ENCODE results near the gene PPP4R3A.
"Not testable (repeated sequence)": the region's sequence is repeated elsewhere in the genome, so short reads cannot be mapped to it uniquely, and the experiment has no call there.

Gene PPP4R3A

DNA sequence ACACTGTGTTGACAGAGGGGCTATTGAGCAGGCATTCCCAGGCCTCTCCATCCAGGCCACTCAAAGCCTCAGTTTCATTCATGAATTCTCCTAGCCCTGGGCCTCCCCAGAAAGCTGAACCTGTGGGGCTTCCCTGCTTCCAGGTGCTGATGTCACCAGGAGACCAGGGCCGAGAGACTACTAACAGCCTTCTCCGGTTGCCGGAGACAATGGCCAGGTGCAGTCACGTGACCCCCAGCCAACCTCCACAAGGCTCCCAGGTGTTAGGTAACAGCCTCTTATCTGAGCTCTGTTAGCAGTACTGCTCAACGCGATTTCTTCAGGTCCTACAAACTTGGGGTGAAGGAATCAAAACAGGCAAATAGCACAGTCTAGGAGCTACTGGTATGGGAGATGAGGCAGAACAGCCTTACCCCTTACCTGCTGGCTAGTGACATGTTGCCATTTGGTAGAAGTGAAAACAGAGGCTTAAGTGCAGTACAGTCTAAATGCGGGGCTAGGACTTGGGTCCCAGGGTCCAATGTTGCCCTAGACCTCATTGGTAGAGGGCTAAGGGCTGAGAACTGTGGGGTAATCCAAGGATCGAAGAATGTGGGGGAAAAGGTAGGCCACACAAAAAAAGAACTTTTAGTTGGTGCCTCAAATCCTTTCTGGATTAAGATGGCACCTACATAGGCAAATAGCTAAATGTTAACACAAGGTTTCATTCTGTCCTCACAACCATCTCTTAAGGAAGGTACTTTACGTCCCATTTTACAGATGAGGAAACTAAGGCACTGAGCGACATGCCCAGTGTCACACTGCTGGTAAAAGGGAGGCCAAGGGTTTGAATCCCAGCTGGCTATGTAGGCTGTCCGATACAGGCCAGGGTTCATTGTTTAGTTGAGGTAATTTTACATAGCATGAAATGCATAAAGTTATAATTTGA lies 96.3 kb downstream of the PPP4R3A start:
- H3K36me3 ChIP-seq (ENCODE audit: control insufficient read depth, insufficient read depth, low read length), result no peaks in the 10 kb centered on the region
- no peaks in the 10 kb centered on the region for H3K27me3 ChIP-seq (ENCODE audit: control insufficient read depth, insufficient read depth, low read length)
- H3K9ac ChIP-seq, result no peak overlapping the region

DNA sequence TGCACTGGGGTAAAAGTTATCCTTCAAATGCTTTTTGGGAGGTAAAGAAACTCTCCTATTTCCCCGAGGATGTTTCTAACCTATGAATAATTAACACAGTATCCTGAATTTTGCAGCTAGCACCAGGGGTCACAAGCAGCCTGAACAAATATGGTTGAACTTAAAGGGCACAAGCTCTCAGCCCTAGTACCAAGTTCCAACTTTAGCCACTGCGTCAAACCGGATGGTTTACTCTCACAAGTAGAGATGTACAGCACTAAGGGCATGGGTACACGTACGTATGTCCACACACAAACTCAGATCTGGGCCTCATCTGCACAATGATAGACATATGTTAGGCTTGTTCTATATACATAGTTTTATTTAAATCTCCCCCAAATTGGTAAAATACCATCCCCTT lies 97.2 kb downstream of the PPP4R3A start:
- Histone ChIP-seq H3K4me2 (ENCODE audit: low read length) (no peak overlapping the region), H2AFZ (no peak overlapping the region), H3K4me3 (ENCODE audit: low read depth, low read length) (no peak overlapping the region), H3K79me2 (peaks cover 34% of the 10 kb centered on the region), H3K9ac (no peak overlapping the region), H3K27ac (no peak overlapping the region), H3K4me1 (peaks cover 24% of the 10 kb centered on the region), H3K27me3 (ENCODE audit: control insufficient read depth, insufficient read depth, low read length) (no peaks in the 10 kb centered on the region), H3K9me3 (ENCODE audit: control insufficient read depth, low read length) (no peaks in the 10 kb centered on the region), H3K36me3 (ENCODE audit: control insufficient read depth, insufficient read depth, low read length) (no peaks in the 10 kb centered on the region)
- TF ChIP-seq, protein P1, sequence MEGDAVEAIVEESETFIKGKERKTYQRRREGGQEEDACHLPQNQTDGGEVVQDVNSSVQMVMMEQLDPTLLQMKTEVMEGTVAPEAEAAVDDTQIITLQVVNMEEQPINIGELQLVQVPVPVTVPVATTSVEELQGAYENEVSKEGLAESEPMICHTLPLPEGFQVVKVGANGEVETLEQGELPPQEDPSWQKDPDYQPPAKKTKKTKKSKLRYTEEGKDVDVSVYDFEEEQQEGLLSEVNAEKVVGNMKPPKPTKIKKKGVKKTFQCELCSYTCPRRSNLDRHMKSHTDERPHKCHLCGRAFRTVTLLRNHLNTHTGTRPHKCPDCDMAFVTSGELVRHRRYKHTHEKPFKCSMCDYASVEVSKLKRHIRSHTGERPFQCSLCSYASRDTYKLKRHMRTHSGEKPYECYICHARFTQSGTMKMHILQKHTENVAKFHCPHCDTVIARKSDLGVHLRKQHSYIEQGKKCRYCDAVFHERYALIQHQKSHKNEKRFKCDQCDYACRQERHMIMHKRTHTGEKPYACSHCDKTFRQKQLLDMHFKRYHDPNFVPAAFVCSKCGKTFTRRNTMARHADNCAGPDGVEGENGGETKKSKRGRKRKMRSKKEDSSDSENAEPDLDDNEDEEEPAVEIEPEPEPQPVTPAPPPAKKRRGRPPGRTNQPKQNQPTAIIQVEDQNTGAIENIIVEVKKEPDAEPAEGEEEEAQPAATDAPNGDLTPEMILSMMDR (IDR thresholded peaks at IDR 0.05), result no peak

More for the DNA sequence above, 96.3 kb downstream of the PPP4R3A start:
- peaks cover 28% of the 10 kb centered on the region for H3K79me2 ChIP-seq
- H3K4me1 ChIP-seq, result peaks cover 29% of the 10 kb centered on the region
- TF ChIP-seq, protein P1 (IDR thresholded peaks at IDR 0.05), result no peak
- peak overlapping the region; percentile 75 for H3K27ac ChIP-seq
- peak overlapping the region; percentile 25 for H3K4me2 ChIP-seq (ENCODE audit: low read length)
- no peak overlapping the region for H3K4me3 ChIP-seq (ENCODE audit: low read depth, low read length)
- H2AFZ ChIP-seq, result peak overlapping the region; percentile 75
- no peaks in the 10 kb centered on the region for H3K9me3 ChIP-seq (ENCODE audit: control insufficient read depth, low read length)

DNA sequence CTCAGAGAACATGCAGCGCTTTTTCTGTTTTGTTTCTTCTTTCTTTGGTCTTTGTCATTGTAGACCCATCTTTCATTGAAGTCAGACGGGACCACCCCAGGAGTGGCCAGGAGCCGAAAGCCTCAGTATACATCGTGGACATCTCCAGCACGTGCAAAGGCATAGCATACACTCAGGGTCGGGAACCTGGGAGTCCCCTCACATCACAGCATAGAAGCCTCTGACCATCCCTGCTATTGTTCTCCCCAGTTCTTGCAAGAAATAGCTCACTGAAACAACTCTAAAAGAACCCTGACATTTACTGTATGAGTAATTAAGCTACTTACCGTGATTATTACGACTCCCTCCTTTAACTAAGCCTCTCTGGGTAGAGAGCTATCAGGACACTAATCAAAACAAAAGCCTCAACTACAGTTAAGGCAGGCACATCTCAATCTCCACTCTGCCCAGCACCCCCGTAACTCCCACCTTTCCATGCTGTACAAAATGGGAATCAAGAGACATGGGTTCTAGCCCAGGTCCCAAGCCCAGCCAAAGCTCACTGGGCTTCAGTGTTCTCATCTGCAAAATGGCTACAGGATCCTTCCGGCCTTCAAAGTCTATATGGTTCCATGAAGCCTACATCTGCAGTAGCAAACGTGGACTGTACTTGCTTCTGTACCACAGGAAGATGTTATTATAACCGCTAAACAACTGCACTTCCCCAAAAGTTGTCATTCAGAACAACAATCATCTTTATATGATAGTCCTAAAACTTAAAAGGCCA lies 99.2 kb downstream of the PPP4R3A start:
- Histone ChIP-seq H3K4me2 (ENCODE audit: low read length) (no peak overlapping the region), H2AFZ (no peak overlapping the region), H3K27me3 (ENCODE audit: control insufficient read depth, insufficient read depth, low read length) (no peaks in the 10 kb centered on the region), H3K9ac (no peak overlapping the region), H3K27ac (no peak overlapping the region), H3K4me3 (ENCODE audit: low read depth, low read length) (no peak overlapping the region), H3K9me3 (ENCODE audit: control insufficient read depth, low read length) (no peaks in the 10 kb centered on the region), H3K36me3 (ENCODE audit: control insufficient read depth, insufficient read depth, low read length) (no peaks in the 10 kb centered on the region), H3K79me2 (peaks cover 44% of the 10 kb centered on the region), H3K4me1 (peaks cover 18% of the 10 kb centered on the region)
- TF ChIP-seq, protein P1 (IDR thresholded peaks at IDR 0.05), result no peak

DNA sequence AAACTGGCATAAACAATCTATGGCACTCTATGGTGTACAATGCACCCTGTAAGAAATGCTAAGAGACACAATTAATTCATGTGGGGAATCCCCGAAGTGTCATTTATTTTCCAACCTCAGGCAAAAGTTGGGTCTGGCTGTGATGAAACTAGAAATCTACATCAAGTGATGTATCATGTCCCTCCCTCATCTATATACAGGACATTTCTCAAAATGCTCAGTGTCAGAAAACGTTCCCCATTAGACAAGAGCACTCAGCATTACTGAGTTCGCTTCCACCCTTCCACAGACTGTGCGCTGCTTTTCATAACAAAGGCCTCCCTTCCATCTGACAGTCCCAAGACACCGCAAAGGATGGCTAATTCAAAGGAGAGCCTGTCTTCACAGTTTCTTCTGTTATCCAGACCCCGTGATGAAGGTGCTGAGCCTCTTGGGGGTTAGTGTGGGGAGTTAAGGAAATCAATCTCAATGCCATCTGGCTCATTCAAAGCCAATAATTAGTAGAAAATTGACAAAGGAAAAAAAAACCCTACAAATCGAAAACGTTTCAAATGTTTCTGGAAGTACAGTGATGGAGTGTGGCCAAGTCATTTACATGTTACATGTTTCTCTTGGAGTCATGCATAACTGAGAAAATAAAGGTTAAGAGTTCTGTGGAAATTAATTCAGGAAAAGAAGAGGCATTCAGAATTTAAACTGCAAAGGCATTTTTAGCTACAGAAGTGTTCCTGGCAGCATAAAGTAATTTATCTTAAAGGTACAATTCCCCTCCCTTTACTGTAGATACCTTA lies 100.0 kb downstream of the PPP4R3A start:
- Histone ChIP-seq H3K4me2 (ENCODE audit: low read length) (no peak overlapping the region), H3K36me3 (ENCODE audit: control insufficient read depth, insufficient read depth, low read length) (no peaks in the 10 kb centered on the region), H3K9ac (no peak overlapping the region), H3K4me1 (peaks cover 16% of the 10 kb centered on the region), H3K27ac (no peak overlapping the region), H2AFZ (no peak overlapping the region), H3K9me3 (ENCODE audit: control insufficient read depth, low read length) (no peaks in the 10 kb centered on the region), H3K27me3 (ENCODE audit: control insufficient read depth, insufficient read depth, low read length) (no peaks in the 10 kb centered on the region), H3K4me3 (ENCODE audit: low read depth, low read length) (no peak overlapping the region), H3K79me2 (peaks cover 46% of the 10 kb centered on the region)
- TF ChIP-seq, protein P1 (IDR thresholded peaks at IDR 0.05), result no peak

DNA sequence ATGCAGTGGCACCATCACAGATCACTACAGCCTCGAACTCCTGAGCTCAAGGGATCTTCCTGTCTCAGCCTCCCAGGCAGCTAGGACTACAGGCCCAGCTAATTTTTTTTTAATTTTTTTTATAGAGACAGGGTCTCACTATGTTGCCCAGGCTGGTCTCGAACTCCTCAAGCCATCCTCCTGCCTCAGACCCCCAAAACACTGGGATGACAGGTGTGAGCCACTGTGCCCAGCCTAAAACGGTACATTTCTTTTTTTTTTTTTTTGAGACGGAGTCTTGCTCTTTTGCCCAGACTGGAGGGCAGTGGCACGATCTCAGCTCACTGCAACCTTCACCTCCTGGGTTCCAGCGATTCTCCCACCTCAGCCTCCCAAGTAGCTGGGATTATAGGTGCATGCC lies 100.9 kb downstream of the PPP4R3A start:
- peaks cover 16% of the 10 kb centered on the region for H3K4me1 ChIP-seq
- H3K79me2 ChIP-seq, result peaks cover 51% of the 10 kb centered on the region
- H3K9ac ChIP-seq; H3K27me3 ChIP-seq (ENCODE audit: control insufficient read depth, insufficient read depth, low read length); H3K9me3 ChIP-seq (ENCODE audit: control insufficient read depth, low read length); H3K4me3 ChIP-seq (ENCODE audit: low read depth, low read length); H3K27ac ChIP-seq; H3K36me3 ChIP-seq (ENCODE audit: control insufficient read depth, insufficient read depth, low read length); H2AFZ ChIP-seq; H3K4me2 ChIP-seq (ENCODE audit: low read length): not testable (repeated sequence)
